Measurements from ENCODE around the gene CREB3L1.
"Not testable (repeated sequence)": the region's sequence is repeated elsewhere in the genome, so short reads cannot be mapped to it uniquely, and the experiment has no call there.

The CREB3L1 gene

GRCh38 chr11:46249103-46249937 is 28.1 kb upstream of the CREB3L1 start:
- no peak for DNase-seq (ENCODE audit: low read depth in 2 of 2)

- no peak for DNase-seq (ENCODE audit: low read depth in 2 of 2)
Observed at GRCh38 chr11:46249938-46250744, 27.3 kb upstream of the CREB3L1 start.

- DNase-seq (ENCODE audit: low read depth in 2 of 2): no peak
Observed at GRCh38 chr11:46250745-46251052, 26.8 kb upstream of the CREB3L1 start.

DNA sequence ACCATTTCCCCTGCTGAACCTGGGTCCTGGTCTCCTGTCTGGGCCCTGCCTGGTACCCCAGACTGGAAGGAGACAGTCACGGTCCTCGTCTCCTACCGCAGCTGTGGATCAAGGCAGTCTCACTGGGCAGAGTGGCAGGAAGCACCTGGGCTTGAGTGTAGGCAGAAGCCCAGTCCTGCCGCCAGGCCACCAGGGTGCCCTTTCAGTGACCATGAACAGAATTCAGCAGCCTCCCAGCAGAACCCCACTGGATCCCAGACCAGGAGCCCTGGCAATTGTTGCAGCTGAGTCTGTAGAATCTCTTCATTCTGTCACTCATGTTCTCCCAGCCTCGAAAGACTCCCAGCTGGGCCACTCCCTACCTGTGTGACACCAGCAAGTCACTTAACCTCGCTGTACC is 25.5 kb upstream of the CREB3L1 start:
- DNase-seq (ENCODE audit: low read depth in 2 of 2): no peak

DNA sequence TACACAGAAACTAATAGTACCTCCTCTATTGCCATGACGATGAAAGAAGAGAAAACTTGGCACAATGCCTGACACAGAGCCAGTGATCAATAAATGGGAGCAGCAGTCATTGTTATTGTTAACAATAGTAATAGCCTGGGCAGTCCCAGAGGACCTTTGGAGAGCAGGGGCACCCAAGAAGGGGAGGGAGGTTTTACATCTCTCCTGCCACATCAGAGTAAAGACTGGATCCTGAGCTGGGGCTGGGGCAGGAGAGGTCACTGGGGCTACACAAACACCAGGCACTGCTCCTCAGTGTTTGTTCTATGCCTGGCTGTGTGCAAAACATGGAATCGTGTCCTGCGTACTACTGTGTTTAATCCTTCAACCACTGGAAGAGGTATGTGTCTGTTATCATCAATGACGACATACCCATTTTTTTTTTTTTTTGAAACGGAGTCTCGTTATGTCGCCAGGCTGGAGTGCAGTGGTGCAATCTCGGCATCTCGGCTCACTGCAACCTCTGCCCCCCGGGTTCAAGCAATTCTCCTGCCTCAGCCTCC is 25.0 kb upstream of the CREB3L1 start:
- DNase-seq (ENCODE audit: low read depth in 2 of 2): no peak

DNA sequence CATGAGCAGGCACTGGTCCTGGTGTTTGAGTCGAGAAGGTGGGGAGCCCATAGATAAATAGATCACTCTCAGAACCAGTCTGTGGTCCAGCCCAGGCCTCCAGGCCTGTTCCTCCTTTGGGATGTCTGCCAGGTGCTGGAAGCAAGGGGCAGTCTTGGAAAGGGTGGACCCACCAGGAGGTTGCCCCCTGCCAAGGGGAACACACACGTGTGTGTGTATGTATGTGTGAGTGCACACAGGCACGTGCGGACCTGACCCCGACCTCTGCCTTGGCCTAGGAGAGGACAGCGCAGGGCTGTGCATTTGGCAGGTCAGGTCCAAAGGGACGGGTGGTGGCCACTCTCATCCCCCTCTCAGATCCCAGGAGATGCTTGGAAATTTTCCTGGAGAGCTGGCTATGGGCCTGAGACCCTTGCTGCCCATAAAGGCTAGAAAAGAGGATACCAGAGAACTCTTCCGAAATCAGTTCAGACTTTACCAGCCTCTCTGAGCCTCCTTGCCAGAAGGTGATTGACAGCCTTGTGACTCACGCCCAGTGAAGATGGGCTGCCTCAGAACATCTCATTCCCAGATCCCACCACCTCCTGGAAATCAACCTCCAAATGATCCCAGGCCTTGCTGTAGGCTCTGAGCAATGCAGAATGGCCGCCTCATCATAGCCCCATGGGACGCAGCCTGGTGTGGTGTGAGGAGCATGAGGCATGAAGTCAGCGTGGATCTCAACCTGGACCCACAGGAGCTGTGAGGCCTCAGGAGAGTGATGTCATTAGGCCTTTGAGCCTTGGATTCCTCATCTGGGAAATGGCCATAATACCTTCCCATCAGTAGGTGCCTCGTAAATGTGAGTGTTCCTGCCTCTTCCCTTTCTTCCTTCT is 24.0 kb upstream of the CREB3L1 start:
- no peak for DNase-seq (ENCODE audit: low read depth in 2 of 2)

GRCh38 chr11:46254133-46254491 is 23.4 kb upstream of the CREB3L1 start:
- DNase-seq (ENCODE audit: low read depth in 2 of 2): no peak

DNA sequence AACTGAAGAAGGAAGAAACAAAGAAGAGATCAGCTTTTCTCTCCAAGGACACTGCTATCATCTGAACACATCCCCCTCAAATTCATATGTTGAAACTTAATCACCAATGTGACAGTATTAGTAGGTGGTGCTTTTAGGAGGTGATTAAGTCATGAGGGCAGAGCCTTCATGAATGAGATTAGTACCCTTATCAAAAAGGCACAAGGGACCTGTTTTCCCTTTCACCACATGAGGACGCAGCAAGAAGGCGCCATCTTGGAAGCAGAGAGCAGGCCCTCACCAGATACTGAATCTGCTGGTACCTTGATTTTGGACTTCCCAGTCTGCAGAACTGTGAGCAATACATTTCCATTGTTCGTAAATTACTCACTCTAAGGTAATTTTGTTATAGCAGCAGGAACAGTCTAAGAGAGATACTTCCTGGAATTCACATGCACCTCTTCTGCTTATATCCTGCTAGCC is 20.9 kb upstream of the CREB3L1 start:
- DNase-seq (ENCODE audit: low read depth in 2 of 2): no peak

DNA sequence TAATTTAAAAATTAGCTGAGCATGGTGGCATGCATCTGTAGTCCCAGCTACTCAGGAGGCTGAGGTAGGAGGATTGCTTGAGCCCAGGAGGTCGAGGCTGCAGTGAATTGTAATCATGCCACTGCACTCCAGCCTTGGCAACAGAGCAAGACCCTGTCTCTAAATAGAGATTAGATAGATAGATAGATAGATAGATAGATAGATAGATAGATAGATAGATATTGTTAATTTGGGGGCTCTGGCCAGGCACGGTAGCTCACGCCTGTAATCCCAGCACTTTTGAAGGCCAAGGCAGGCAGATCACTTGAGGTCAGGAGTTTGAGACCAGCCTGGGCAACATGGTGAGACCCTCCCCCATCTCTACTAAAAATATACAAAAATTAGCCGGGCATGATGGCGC is 18.1 kb upstream of the CREB3L1 start:
- DNase-seq (ENCODE audit: low read depth in 2 of 2): not testable (repeated sequence)

GRCh38 chr11:46259971-46260560 is 17.4 kb upstream of the CREB3L1 start:
- DNase-seq (ENCODE audit: low read depth in 2 of 2): no peak

- DNase-seq (ENCODE audit: low read depth in 2 of 2): no peak
Observed at GRCh38 chr11:46263120-46263519, 14.3 kb upstream of the CREB3L1 start.

DNA sequence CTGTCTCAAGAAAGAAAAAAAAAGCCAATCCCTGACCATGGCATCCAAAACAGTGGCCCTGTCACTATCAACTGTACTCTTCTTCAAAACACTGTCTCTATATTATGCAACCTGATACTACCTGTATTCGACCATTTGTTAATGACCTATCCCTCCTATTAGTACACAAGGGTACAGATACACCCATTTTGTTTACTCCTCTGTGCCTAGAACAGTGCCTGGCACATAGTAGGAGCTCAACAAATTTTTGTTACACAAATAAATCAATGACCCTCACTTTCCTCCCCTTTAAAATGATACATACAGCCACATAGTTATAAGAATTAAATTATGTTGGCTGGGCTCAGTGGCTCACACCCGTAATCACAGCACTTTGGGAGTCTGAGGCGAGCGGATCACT is 13.4 kb upstream of the CREB3L1 start:
- DNase-seq (ENCODE audit: low read depth in 2 of 2): no peak

DNA sequence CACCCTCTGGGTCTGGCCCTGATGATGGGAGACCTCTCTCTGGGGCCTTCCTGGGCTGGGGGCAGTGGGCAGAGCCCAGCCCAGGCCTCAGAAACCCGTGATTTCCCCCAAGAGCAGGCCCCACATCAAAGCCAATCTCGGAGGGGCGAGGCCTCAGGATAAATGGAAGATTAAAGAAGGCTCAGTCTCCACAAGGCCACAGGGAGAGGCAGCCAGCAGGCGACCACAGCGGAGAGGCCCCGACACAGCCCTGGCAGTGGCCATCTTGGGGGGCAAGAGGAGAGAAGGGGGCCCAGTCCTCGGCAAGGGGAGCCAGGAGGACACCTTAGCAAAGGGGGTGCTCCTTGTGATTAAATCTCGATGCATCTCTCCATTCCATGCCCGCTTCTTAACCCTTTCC is 12.5 kb upstream of the CREB3L1 start:
- no peak for DNase-seq (ENCODE audit: low read depth in 2 of 2)

GRCh38 chr11:46265764-46266163 is 11.7 kb upstream of the CREB3L1 start:
- DNase-seq (ENCODE audit: low read depth in 2 of 2): no peak

GRCh38 chr11:46267930-46268329 is 9.5 kb upstream of the CREB3L1 start:
- no peak for DNase-seq (ENCODE audit: low read depth in 2 of 2)

- DNase-seq (ENCODE audit: low read depth in 2 of 2): no peak
Observed at GRCh38 chr11:46270684-46271083, 6.8 kb upstream of the CREB3L1 start.

- no peak for DNase-seq (ENCODE audit: low read depth in 2 of 2)
Observed at GRCh38 chr11:46271407-46271806, 6.1 kb upstream of the CREB3L1 start.

GRCh38 chr11:46271875-46272815 is 5.3 kb upstream of the CREB3L1 start:
- no peak for DNase-seq (ENCODE audit: low read depth in 2 of 2)

DNA sequence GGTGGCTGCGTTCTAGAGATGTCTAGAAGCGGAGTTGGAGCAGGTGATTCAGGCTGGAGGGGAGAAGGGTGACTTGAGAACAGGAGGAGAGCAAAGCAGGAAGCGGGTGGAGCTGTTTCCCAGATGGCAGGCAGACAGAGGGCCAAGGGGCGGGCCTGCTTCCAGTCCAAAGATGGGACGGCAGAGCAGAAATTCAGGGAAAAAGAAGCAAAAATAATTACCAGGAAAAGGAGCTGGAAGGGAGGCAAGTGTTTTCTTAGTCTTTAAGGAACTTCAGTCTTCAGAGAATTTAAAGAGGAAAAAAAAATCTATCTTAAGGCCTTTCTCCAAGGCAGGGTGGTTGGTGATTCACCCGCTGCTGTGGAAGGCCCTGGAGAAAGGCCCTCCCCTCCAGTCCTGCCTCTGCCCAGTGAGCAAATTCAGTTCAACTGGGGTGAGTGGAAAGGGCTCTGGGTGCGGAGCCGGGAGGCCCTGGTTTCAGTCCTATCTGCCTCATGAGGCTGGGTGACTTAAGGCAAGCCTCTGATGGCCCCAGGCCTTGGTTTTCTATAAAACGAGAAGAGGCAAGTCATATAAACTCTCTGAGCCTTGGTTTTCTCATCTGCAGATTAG is 4.5 kb upstream of the CREB3L1 start:
- DNase-seq (ENCODE audit: low read depth in 2 of 2): no peak
